OCI-LY7 (cell line): ENCODE data around the gene ADAM15.

ENCODE experiments used
- CTCF ChIP-seq: fragments of 200-600 bp; sonication (generic); conservative IDR thresholded peaks from 2 replicates; pipeline ENCODE4 v1.5.1; 2014; ENCODE audit warnings: mild to moderate bottlenecking, antibody characterized with exemption, low read length, moderate library complexity, mixed read lengths
- EZH2phosphoT487 ChIP-seq: fragments of 200-600 bp; sonication (generic); IDR thresholded peaks from 2 replicates; pipeline ENCODE4 v1.6.1; 2018; ENCODE audit warnings: low read depth, borderline replicate concordance, mild to moderate bottlenecking, mixed run types, antibody characterized with exemption, low read length, moderate library complexity, mixed read lengths

DNA sequence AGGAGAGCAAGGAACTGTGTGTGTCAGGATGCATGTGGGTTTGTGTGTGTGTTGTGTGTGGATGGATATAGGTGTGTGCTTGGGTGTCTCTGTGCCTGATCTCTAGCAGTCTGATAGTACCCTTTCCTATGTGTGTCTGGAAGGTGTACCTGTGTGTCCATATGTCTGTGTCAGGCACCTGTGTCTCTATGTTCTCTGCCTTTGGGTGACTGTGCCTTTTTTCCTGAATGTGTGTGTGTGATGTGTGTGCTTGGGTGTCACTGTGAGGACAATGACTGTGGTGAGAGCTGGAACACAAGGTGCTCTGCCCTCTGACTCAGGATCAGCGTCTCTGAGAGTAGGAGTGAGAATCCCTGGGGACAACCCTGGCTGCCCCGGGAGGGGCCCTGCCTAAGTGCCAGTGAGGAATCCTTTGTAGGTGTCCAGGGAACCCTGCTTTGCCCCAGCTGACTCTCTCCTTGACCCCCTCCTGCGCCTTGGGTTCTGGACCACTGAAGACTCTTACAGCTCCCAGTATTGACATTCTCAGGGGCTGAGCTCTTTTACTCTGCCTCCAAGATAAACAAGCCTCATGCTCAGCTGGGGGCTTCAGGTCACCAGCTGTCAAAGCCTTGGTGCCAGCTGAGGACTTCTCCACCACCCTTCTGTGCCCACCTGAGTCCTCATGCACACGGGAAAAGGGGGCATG, 26.8 kb downstream of the ADAM15 start:
- TF ChIP-seq CTCF (no peak), EZH2phosphoT487 (no peak)
